ENCODE measurements around the gene FJX1.
"Not testable (repeated sequence)": the region's sequence is repeated elsewhere in the genome, so short reads cannot be mapped to it uniquely, and the experiment has no call there.

FJX1 gene

GRCh38 chr11:35663408-35663702 lies 45.1 kb downstream of the FJX1 start:
- DNase-seq (ENCODE audit: extremely low read depth in 1 of 2, low read depth in 1 of 2) = no peak

GRCh38 chr11:35664977-35665441 lies 46.7 kb downstream of the FJX1 start:
- DNase-seq (ENCODE audit: extremely low read depth in 1 of 2, low read depth in 1 of 2) = no peak

- DNase-seq (ENCODE audit: extremely low read depth in 1 of 2, low read depth in 1 of 2) = no peak
These were observed 49.0 kb downstream of the FJX1 start for GRCh38 chr11:35667257-35667656.

- not testable (repeated sequence) for DNase-seq (ENCODE audit: extremely low read depth in 1 of 2, low read depth in 1 of 2)
These were observed 50.1 kb downstream of the FJX1 start for GRCh38 chr11:35668350-35668749.
